A673 (cell line): ENCODE measurements around the gene RHOG. TPM values are rescaled to one million over a fixed set of nuclear protein-coding genes. Genes with fewer than 3 reads are reported as not detected.

ENCODE experiments used
- BruUV-seq: library from RNA; stranded (reverse); fragments of 400-500 nt; replicated peaks from 2 replicates; lab custom pipeline; 2021; lab: Mats Ljungman, UMichigan
- CTCF ChIA-PET: fragments of 300-600 bp; sonication (Branson Sonifier 250); formaldehyde crosslinking; loops from one replicate; lab custom pipeline; 2022; ENCODE audit warnings: antibody characterized with exemption; lab: Charles Lee
- POLR2A ChIA-PET: fragments of 300-600 bp; sonication (Branson Sonifier 250); formaldehyde crosslinking; loops from one replicate; lab custom pipeline; 2022; ENCODE audit warnings: antibody characterized with exemption; ENCODE audit not compliant: low non-redundant PET; lab: Charles Lee
- DNase-seq: peaks from one replicate; pipeline ENCODE4 v3.0.0-alpha.2; 2015; ENCODE audit warnings: low spot score
- H3K27ac ChIP-seq: fragments of 200-600 bp; sonication (generic); 2 replicates; pipeline ENCODE4 v1.5.1; 2016; ENCODE audit warnings: mixed run types, low read depth, mild to moderate bottlenecking, mixed read lengths, antibody characterized with exemption, low read length; ENCODE audit not compliant: poor library complexity, severe bottlenecking
- H3K27me3 ChIP-seq: fragments of 200-600 bp; sonication (generic); replicated peaks from 2 replicates; pipeline ENCODE4 v1.6.1; 2017; ENCODE audit warnings: mixed run types, low read depth, mild to moderate bottlenecking, mixed read lengths, antibody characterized with exemption, low read length; ENCODE audit not compliant: insufficient read depth, poor library complexity
- H3K36me3 ChIP-seq: fragments of 200-600 bp; sonication (generic); 2 replicates; pipeline ENCODE4 v1.6.1; 2016; ENCODE audit warnings: mixed run types, mild to moderate bottlenecking, mixed read lengths, antibody characterized with exemption, low read length; ENCODE audit not compliant: insufficient read depth, poor library complexity, severe bottlenecking
- H3K4me1 ChIP-seq: fragments of 200-600 bp; sonication (generic); 2 replicates; pipeline ENCODE4 v1.6.1; 2017; ENCODE audit warnings: mixed run types, mild to moderate bottlenecking, mixed read lengths, antibody characterized with exemption, low read length; ENCODE audit not compliant: insufficient read depth, poor library complexity, severe bottlenecking
- H3K4me3 ChIP-seq: fragments of 200-600 bp; sonication (generic); 2 replicates; pipeline ENCODE4 v1.5.1; 2016; ENCODE audit warnings: low read depth, mixed run types, mild to moderate bottlenecking, mixed read lengths, low read length; ENCODE audit not compliant: poor library complexity, severe bottlenecking
- H3K9me3 ChIP-seq: fragments of 200-600 bp; sonication (generic); 2 replicates; pipeline ENCODE4 v1.6.1; 2016; ENCODE audit warnings: mixed run types, low read depth, mild to moderate bottlenecking, mixed read lengths, antibody characterized with exemption, low read length; ENCODE audit not compliant: poor library complexity, severe bottlenecking
- EZH2 ChIP-seq: fragments of 200-600 bp; sonication (generic); IDR thresholded peaks from 2 replicates; pipeline ENCODE4 v1.6.1; 2017; ENCODE audit warnings: borderline replicate concordance, low read depth, mild to moderate bottlenecking, mixed read lengths, antibody characterized with exemption, low read length; ENCODE audit not compliant: poor library complexity, severe bottlenecking
- intact Hi-C: fragments of 100-400 bp; cut with micrococcal nuclease; formaldehyde crosslinking; loops from one replicate; pipeline ENCODE4 v1.10.0; 2022; ENCODE audit not compliant: unreplicated experiment
- total RNA-seq: library from RNA; stranded (reverse); gene quantifications from 2 replicates; pipeline ENCODE4 v1.2.3, GENCODE V29; 2021
- TF ChIP-seq, protein P1 (sequence below): fragments of 300-800, 200-600 bp; sonication (generic); conservative IDR thresholded peaks from 2 replicates; pipeline ENCODE4 v1.5.1; 2017; ENCODE audit warnings: low read depth, mild to moderate bottlenecking, antibody characterized with exemption, low read length, moderate library complexity, mixed read lengths

Gene RHOG
- total RNA-seq, 1 experiment from 2014 or later: 33.9 TPM

DNA sequence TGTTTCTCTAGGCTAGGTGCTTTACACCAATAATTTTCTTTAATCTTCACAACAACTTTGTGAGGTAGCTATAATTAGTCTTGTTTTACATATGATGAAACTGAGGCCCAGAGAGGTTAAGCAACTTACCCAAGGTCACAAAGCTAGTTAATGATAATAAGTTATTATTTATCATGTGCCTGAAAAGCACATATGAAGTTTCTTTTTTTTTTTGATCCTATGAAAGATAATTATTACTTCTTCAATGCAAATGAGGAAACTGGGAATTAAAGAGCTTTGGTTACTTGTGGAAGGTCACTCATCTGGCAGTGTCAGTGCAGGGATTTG lies 37.5 kb upstream of the RHOG start:
- H3K9me3 ChIP-seq: no peaks in the 10 kb centered on the region
- H3K4me1 ChIP-seq: peaks cover 12% of the 10 kb centered on the region
- intact Hi-C loops: no loop called here
- no peak overlapping the region for H3K4me3 ChIP-seq
- no TSS peak for BruUV-seq
- ChIA-PET CTCF (no interaction called here), POLR2A (no interaction called here)
- TF ChIP-seq, protein P1, sequence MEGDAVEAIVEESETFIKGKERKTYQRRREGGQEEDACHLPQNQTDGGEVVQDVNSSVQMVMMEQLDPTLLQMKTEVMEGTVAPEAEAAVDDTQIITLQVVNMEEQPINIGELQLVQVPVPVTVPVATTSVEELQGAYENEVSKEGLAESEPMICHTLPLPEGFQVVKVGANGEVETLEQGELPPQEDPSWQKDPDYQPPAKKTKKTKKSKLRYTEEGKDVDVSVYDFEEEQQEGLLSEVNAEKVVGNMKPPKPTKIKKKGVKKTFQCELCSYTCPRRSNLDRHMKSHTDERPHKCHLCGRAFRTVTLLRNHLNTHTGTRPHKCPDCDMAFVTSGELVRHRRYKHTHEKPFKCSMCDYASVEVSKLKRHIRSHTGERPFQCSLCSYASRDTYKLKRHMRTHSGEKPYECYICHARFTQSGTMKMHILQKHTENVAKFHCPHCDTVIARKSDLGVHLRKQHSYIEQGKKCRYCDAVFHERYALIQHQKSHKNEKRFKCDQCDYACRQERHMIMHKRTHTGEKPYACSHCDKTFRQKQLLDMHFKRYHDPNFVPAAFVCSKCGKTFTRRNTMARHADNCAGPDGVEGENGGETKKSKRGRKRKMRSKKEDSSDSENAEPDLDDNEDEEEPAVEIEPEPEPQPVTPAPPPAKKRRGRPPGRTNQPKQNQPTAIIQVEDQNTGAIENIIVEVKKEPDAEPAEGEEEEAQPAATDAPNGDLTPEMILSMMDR: no peak
- TF ChIP-seq EZH2: no peak
- no peaks in the 10 kb centered on the region for H3K36me3 ChIP-seq
- no peak overlapping the region for H3K27ac ChIP-seq
- DNase-seq: no peak
- no peaks in the 10 kb centered on the region for H3K27me3 ChIP-seq

DNA sequence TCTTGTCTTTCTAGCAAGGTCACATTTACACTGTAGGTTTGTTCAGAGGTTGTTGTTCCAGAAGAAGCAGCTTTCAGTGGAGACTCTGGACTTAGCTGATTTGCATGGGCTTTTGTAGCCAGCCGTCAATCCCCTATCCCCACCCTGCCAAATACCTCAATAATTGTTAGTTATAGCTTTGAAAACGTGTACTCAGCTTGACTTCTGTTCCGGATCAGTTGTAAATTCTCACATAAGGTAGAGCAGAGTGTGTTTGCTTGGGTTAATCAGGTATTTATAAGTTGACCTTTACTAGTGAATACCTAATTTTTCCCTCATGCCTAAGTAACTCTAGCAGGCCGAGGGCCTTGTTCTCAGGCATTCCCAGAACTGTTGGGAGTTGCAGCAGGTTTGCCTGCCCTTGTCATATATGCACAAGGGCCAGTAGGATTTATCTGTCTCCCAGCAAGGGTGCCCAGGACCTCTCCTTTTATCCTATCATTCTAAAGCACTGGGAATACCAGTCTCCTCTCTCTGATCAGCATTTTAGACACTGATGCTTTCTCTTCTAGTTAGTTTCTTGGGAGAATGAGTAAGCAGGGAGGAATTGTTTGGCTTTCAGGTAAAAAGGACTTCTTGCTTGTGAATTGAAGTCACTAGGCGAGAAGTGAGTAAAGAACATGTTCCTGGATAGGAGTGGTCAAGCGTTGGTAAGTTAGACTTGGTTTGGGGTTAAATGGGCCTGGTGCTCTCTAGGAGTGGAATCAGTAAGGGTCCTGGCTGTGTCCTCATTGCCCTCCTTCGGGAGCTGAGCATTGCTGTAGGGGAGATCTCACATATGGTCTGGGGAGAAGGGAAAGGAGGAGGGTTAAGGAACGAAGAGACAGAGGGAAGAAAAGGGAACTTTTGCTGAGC lies 36.9 kb upstream of the RHOG start:
- H3K4me1 ChIP-seq: peaks cover 12% of the 10 kb centered on the region
- H3K36me3 ChIP-seq: no peaks in the 10 kb centered on the region
- H3K27me3 ChIP-seq: no peaks in the 10 kb centered on the region
- no peaks in the 10 kb centered on the region for H3K9me3 ChIP-seq
- CTCF ChIA-PET: interaction anchor here (0.6 kb wide), 1 partner anchor 902 kb away, joined by 4 read pairs; no protein-coding TSS in a partner anchor
- no peak overlapping the region for H3K4me3 ChIP-seq
- DNase-seq: no peak
- POLR2A ChIA-PET: no interaction called here
- TF ChIP-seq, protein P1: no peak
- TF ChIP-seq EZH2: no peak
- no peak overlapping the region for H3K27ac ChIP-seq
- intact Hi-C loops: no loop called here
- BruUV-seq: no TSS peak

DNA sequence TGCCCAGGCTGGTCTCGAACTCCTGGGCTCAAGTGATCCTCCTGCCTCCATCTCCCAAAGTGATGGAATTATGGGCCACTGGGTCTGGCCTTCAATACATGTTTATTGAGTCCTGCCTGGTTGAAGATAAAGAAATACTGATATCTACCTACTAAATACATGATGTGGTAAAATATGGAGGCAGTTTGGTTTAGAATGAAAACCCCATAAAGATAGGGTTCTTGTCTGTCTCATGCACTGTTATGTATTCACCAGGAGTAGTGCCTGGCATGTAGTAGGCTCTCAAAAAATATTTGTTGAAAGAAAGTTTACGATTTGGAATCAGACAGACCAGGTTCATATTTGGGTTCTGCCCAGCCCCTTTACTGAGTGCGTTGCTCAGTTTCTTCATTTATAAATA lies 35.9 kb upstream of the RHOG start:
- Histone ChIP-seq H3K4me3 (no peak overlapping the region), H3K4me1 (peaks cover 12% of the 10 kb centered on the region), H3K36me3 (no peaks in the 10 kb centered on the region), H3K27me3 (no peaks in the 10 kb centered on the region), H3K27ac (no peak overlapping the region), H3K9me3 (no peaks in the 10 kb centered on the region)
- ChIA-PET POLR2A (no interaction called here), CTCF (no interaction called here)
- TF ChIP-seq EZH2: no peak
- TF ChIP-seq, protein P1: no peak
- intact Hi-C loops: no loop called here
- BruUV-seq: no TSS peak
- no peak for DNase-seq
